Dermis lymphatic vessel endothelial cell (primary cell): ENCODE results near the gene ABCA8. TPM values are rescaled to one million over a fixed set of nuclear protein-coding genes. Genes with fewer than 3 reads are reported as not detected.

ENCODE experiments used
- total RNA-seq: library from RNA; depleted of rRNA; stranded (reverse); fragments of >200 nt; gene quantifications from 2 replicates; pipeline ENCODE4 v1.2.1, GENCODE V29; 2014

Gene ABCA8, protein sequence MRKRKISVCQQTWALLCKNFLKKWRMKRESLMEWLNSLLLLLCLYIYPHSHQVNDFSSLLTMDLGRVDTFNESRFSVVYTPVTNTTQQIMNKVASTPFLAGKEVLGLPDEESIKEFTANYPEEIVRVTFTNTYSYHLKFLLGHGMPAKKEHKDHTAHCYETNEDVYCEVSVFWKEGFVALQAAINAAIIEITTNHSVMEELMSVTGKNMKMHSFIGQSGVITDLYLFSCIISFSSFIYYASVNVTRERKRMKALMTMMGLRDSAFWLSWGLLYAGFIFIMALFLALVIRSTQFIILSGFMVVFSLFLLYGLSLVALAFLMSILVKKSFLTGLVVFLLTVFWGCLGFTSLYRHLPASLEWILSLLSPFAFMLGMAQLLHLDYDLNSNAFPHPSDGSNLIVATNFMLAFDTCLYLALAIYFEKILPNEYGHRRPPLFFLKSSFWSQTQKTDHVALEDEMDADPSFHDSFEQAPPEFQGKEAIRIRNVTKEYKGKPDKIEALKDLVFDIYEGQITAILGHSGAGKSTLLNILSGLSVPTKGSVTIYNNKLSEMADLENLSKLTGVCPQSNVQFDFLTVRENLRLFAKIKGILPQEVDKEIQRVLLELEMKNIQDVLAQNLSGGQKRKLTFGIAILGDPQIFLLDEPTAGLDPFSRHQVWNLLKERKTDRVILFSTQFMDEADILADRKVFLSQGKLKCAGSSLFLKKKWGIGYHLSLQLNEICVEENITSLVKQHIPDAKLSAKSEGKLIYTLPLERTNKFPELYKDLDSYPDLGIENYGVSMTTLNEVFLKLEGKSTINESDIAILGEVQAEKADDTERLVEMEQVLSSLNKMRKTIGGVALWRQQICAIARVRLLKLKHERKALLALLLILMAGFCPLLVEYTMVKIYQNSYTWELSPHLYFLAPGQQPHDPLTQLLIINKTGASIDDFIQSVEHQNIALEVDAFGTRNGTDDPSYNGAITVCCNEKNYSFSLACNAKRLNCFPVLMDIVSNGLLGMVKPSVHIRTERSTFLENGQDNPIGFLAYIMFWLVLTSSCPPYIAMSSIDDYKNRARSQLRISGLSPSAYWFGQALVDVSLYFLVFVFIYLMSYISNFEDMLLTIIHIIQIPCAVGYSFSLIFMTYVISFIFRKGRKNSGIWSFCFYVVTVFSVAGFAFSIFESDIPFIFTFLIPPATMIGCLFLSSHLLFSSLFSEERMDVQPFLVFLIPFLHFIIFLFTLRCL (N-terminal part only)
- total RNA-seq = 0.26 and 0.43 TPM in 2 replicates

GRCh38 chr17:68955181-68955841 lies at the start of gene ABCA8:
TSS of gene ABCA8 (minus strand) at chr17:68955392. CDS start at chr17:68942034, 13,358 bp downstream.

Other genes starting within 250 kb of the ABCA8 start
- 0.34 and 0.76 TPM in 2 replicates for gene ABCA9, start 105.5 kb upstream of the ABCA8 start, total RNA-seq
- gene ABCA6, start 186.5 kb upstream of the ABCA8 start, total RNA-seq = 2.0 and 17.1 TPM in 2 replicates